Measurements from ENCODE around the gene PP2D1.

DNA sequence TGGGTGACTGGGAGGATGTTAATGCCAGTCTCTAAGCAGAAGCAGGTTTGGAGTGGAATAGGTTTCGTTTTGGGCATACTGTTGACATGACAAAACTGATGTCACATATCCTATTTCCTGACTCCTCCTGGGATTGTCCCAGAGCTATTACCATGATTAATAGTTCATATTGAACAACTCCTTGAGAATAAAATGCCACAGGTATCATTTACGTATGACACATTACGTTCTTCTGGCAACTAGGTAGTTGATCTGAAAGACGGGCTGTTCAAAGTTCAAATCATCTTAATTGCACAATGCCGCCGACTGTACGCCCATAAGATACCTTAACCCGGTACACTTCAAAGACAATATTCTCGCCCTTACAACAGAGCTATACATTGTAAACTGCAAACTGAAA is 66.5 kb downstream of the PP2D1 start:
- TF ChIP-seq, protein P1, sequence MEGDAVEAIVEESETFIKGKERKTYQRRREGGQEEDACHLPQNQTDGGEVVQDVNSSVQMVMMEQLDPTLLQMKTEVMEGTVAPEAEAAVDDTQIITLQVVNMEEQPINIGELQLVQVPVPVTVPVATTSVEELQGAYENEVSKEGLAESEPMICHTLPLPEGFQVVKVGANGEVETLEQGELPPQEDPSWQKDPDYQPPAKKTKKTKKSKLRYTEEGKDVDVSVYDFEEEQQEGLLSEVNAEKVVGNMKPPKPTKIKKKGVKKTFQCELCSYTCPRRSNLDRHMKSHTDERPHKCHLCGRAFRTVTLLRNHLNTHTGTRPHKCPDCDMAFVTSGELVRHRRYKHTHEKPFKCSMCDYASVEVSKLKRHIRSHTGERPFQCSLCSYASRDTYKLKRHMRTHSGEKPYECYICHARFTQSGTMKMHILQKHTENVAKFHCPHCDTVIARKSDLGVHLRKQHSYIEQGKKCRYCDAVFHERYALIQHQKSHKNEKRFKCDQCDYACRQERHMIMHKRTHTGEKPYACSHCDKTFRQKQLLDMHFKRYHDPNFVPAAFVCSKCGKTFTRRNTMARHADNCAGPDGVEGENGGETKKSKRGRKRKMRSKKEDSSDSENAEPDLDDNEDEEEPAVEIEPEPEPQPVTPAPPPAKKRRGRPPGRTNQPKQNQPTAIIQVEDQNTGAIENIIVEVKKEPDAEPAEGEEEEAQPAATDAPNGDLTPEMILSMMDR (IDR thresholded peaks at IDR 0.05), result no peak
- TF ChIP-seq POLR2A (IDR thresholded peaks at IDR 0.05), result no peak

Measured in tibial nerve (tissue), 3 donors.